IMR-90 (cell line): Measurements from ENCODE around the gene NLGN4X. TPM values are rescaled to one million over a fixed set of nuclear protein-coding genes. Genes with fewer than 3 reads are reported as not detected.

Source experiments
- ATAC-seq: fragments of 200-7000 bp; cut with Tn5 transposase; 2 replicates; pipeline ENCODE4 v1.9.1; 2020; ENCODE audit warnings: low read depth, mild to moderate bottlenecking, moderate library complexity
- BruUV-seq: library from RNA; stranded (reverse); fragments of 400-500 nt; replicated peaks from 2 replicates; lab custom pipeline; 2021; lab: Mats Ljungman, UMichigan
- CTCF ChIA-PET: fragments of 300-600 bp; formaldehyde crosslinking; extraction: SDS; loops from one replicate; lab custom pipeline; 2021; ENCODE audit warnings: antibody characterized with exemption; lab: Yijun Ruan, JAX
- POLR2A ChIA-PET: fragments of 300-600 bp; sonication (Branson Sonifier 250); formaldehyde crosslinking; loops from one replicate; lab custom pipeline; 2022; ENCODE audit warnings: antibody characterized with exemption; ENCODE audit not compliant: unreplicated experiment; lab: Charles Lee
- DNase-seq: peaks from one replicate; pipeline ENCODE4 v3.0.0; 2013
- H2AFZ ChIP-seq: replicated peaks from 2 replicates; pipeline ENCODE3; 2013; ENCODE audit warnings: low read length, mild to moderate bottlenecking; ENCODE audit not compliant: poor library complexity
- H2AK5ac ChIP-seq: 2 replicates; pipeline ENCODE4 v1.6.1; 2013; ENCODE audit warnings: low read depth, low read length, inconsistent platforms
- H2AK9ac ChIP-seq: replicated peaks from 2 replicates; pipeline ENCODE3; 2013; ENCODE audit warnings: mild to moderate bottlenecking, low read depth, low read length, moderate library complexity; ENCODE audit not compliant: poor library complexity
- H2BK120ac ChIP-seq: 2 replicates; pipeline ENCODE4 v1.6.1; 2013; ENCODE audit warnings: low read depth, low read length, inconsistent platforms
- H2BK15ac ChIP-seq: 3 replicates; pipeline ENCODE4 v1.6.1; 2013; ENCODE audit warnings: low read depth, low read length, inconsistent platforms
- H2BK20ac ChIP-seq: 2 replicates; pipeline ENCODE4 v1.6.1; 2013; ENCODE audit warnings: low read depth, mild to moderate bottlenecking, inconsistent platforms, low read length, moderate library complexity
- H2BK5ac ChIP-seq: 2 replicates; pipeline ENCODE4 v1.6.1; 2013; ENCODE audit warnings: mild to moderate bottlenecking, low read depth, low read length, inconsistent platforms; ENCODE audit not compliant: poor library complexity, severe bottlenecking
- H3K14ac ChIP-seq: replicated peaks from 2 replicates; pipeline ENCODE4 v1.6.1; 2013; ENCODE audit warnings: low read depth, low read length, inconsistent platforms
- H3K18ac ChIP-seq: 2 replicates; pipeline ENCODE4 v1.6.1; 2013; ENCODE audit warnings: low read depth, low read length, control low read depth
- H3K23ac ChIP-seq: 2 replicates; pipeline ENCODE4 v1.6.1; 2013; ENCODE audit warnings: low read depth, low read length, inconsistent platforms
- H3K27ac ChIP-seq: 2 replicates; pipeline ENCODE4 v1.5.1; 2013; ENCODE audit warnings: mild to moderate bottlenecking, control low read depth, low read length; ENCODE audit not compliant: insufficient read depth
- H3K27me3 ChIP-seq: 2 replicates; pipeline ENCODE4 v1.6.1; 2013; ENCODE audit warnings: low read length; ENCODE audit not compliant: control insufficient read depth, insufficient read depth
- H3K36me3 ChIP-seq: 2 replicates; pipeline ENCODE4 v1.6.1; 2013; ENCODE audit warnings: low read length, mixed read lengths; ENCODE audit not compliant: control insufficient read depth, insufficient read depth
- H3K4ac ChIP-seq: 2 replicates; pipeline ENCODE4 v1.6.1; 2013; ENCODE audit warnings: low read depth, low read length, inconsistent platforms
- H3K4me1 ChIP-seq: 2 replicates; pipeline ENCODE4 v1.6.1; 2013; ENCODE audit warnings: low read length, mixed read lengths; ENCODE audit not compliant: control insufficient read depth, insufficient read depth
- H3K4me2 ChIP-seq: 2 replicates; pipeline ENCODE4 v1.6.1; 2013; ENCODE audit warnings: low read depth, mild to moderate bottlenecking, control low read depth, low read length, moderate library complexity
- H3K4me3 ChIP-seq: 2 replicates; pipeline ENCODE4 v1.5.1; 2013; ENCODE audit warnings: low read depth, mild to moderate bottlenecking, control low read depth, low read length, moderate library complexity; ENCODE audit not compliant: insufficient read depth
- H3K56ac ChIP-seq: 2 replicates; pipeline ENCODE4 v1.6.1; 2013; ENCODE audit warnings: low read length, inconsistent platforms; ENCODE audit not compliant: insufficient read depth; ENCODE audit errors: extremely low read depth
- H3K79me1 ChIP-seq, 2 experiments: 2 replicates each; pipeline ENCODE4 v1.6.1; 2013; ENCODE audit warnings: low read length in 2 of 2, inconsistent platforms in 1 of 2, low read depth in 1 of 2
- H3K9ac ChIP-seq: 2 replicates; pipeline ENCODE4 v1.6.1; 2013; ENCODE audit warnings: low read depth, low read length, control low read depth
- H3K9me1 ChIP-seq: 2 replicates; pipeline ENCODE4 v1.6.1; 2013; ENCODE audit warnings: low read length, inconsistent platforms; ENCODE audit not compliant: insufficient read depth
- H3K9me3 ChIP-seq: 2 replicates; pipeline ENCODE4 v1.6.1; 2013; ENCODE audit warnings: low read length; ENCODE audit not compliant: control insufficient read depth, insufficient read depth
- H4K20me1 ChIP-seq: 2 replicates; pipeline ENCODE4 v1.6.1; 2013; ENCODE audit warnings: low read length, inconsistent platforms; ENCODE audit not compliant: insufficient read depth
- H4K5ac ChIP-seq: 2 replicates; pipeline ENCODE4 v1.6.1; 2013; ENCODE audit warnings: mild to moderate bottlenecking, low read depth, low read length, control low read depth
- H4K8ac ChIP-seq, 2 experiments: 2 replicates each; pipeline ENCODE4 v1.6.1; 2013; ENCODE audit warnings: low read depth in 2 of 2, low read length in 2 of 2, control low read depth in 1 of 2, inconsistent platforms in 1 of 2
- H4K91ac ChIP-seq: 2 replicates; pipeline ENCODE4 v1.6.1; 2013; ENCODE audit warnings: low read depth, low read length, inconsistent platforms; ENCODE audit not compliant: insufficient read depth
- BHLHE40 ChIP-seq: fragments of 150-350 bp; IDR thresholded peaks from 2 replicates; pipeline ENCODE4 v1.6.1; 2016; ENCODE audit warnings: mild to moderate bottlenecking, low read depth, low read length
- CEBPB ChIP-seq: IDR thresholded peaks from 2 replicates; pipeline ENCODE4 v1.6.1; 2012; ENCODE audit warnings: low read depth, low read length, improper control_type of control experiment
- CTCF ChIP-seq: conservative IDR thresholded peaks from 2 replicates; pipeline ENCODE4 v1.5.1; 2012; ENCODE audit warnings: mild to moderate bottlenecking, low read depth, low read length, improper control_type of control experiment
- ELK1 ChIP-seq: fragments of 150-350 bp; IDR thresholded peaks from 2 replicates; pipeline ENCODE4 v1.6.1; 2016; ENCODE audit warnings: low read depth, mild to moderate bottlenecking, low read length, moderate library complexity, borderline replicate concordance
- FOS ChIP-seq: fragments of 150-350 bp; IDR thresholded peaks from 2 replicates; pipeline ENCODE4 v1.6.1; 2016; ENCODE audit warnings: low read depth, low read length
- MAFK ChIP-seq: IDR thresholded peaks from 2 replicates; pipeline ENCODE4 v1.6.1; 2012; ENCODE audit warnings: low read depth, low read length, improper control_type of control experiment
- MAZ ChIP-seq: IDR thresholded peaks from 2 replicates; pipeline ENCODE4 v1.6.1; 2012; ENCODE audit warnings: low read depth, mild to moderate bottlenecking, low read length, improper control_type of control experiment, moderate library complexity, borderline replicate concordance
- MXI1 ChIP-seq: IDR thresholded peaks from 2 replicates; pipeline ENCODE4 v1.6.1; 2012; ENCODE audit warnings: low read depth, mild to moderate bottlenecking, low read length, moderate library complexity, borderline replicate concordance
- NFE2L2 ChIP-seq: fragments of 150-350 bp; IDR thresholded peaks from 2 replicates; pipeline ENCODE4 v1.6.1; 2016; ENCODE audit warnings: low read depth, mild to moderate bottlenecking, low read length
- POLR2A ChIP-seq: IDR thresholded peaks from 2 replicates; pipeline ENCODE4 v1.6.1; 2012; ENCODE audit warnings: mild to moderate bottlenecking, low read depth, low read length
- RAD21 ChIP-seq: IDR thresholded peaks from 2 replicates; pipeline ENCODE4 v1.6.1; 2012; ENCODE audit warnings: low read length, improper control_type of control experiment
- RCOR1 ChIP-seq: IDR thresholded peaks from 2 replicates; pipeline ENCODE4 v1.6.1; 2012; ENCODE audit warnings: mild to moderate bottlenecking, low read length, improper control_type of control experiment; ENCODE audit not compliant: insufficient replicate concordance
- RFX5 ChIP-seq: IDR thresholded peaks from 2 replicates; pipeline ENCODE4 v1.8.0; 2012; ENCODE audit warnings: low read depth, mild to moderate bottlenecking, low read length, moderate library complexity
- USF2 ChIP-seq: fragments of 150-350 bp; IDR thresholded peaks from 2 replicates; pipeline ENCODE4 v1.6.1; 2017; ENCODE audit warnings: mild to moderate bottlenecking, antibody characterized with exemption, low read length, low read depth
- WGBS, 2 experiments: methylation state at CpG; one replicate each; pipeline versions ENCODE4 v1.1.5 to v1.1.7; 2013; ENCODE audit warnings: missing lambda C conversion rate in 2 of 2; ENCODE audit not compliant: insufficient read length in 1 of 2; ENCODE audit errors: extremely low coverage in 2 of 2; 5-methylcytosine and 5-hydroxymethylcytosine counted together
- dilution Hi-C: fragments of 300-500 bp; cut with HindIII; formaldehyde crosslinking; loops from one replicate; pipeline ENCODE4 v1.14.3; 2018; ENCODE audit warnings: low sequenced_read_pairs; ENCODE audit not compliant: unreplicated experiment
- in situ Hi-C: fragments of 300-500 bp; cut with MboI; formaldehyde crosslinking; loops from 3 replicates; pipeline ENCODE4 v1.14.3; 2019; ENCODE audit warnings: low sequenced_read_pairs, inconsistent platforms, mixed read lengths
- intact Hi-C: fragments of 100-400 bp; cut with micrococcal nuclease; formaldehyde crosslinking; loops from 2 replicates; pipeline ENCODE4 v1.10.0; 2022
- polyA plus RNA-seq, 3 experiments: library from polyadenylated mRNA; depleted of rRNA; stranded (reverse); fragments of >200 nt; gene quantifications; 2 replicates each; pipeline ENCODE4 v1.2.3, GENCODE V29; 2012; ENCODE audit warnings: low replicate concordance in 1 of 3
- total RNA-seq: library from RNA; depleted of rRNA; stranded (reverse); fragments of >200 nt; gene quantifications from 2 replicates; pipeline ENCODE4 v1.2.3, GENCODE V29; 2012

NLGN4X gene
- total and polyA plus RNA-seq, 2 of the 4 experiments (the other 2 are of a cell fraction) = not detected

- ATAC-seq = no peak
- dilution Hi-C loops (no loop called here), in situ Hi-C loops (no loop called here), intact Hi-C loops (no loop called here)
- Histone ChIP-seq H3K14ac (no peak overlapping the region), H3K4me1 (no peaks in the 10 kb centered on the region), H3K23ac (no peak overlapping the region), H3K4me2 (no peak overlapping the region), H4K5ac (no peak overlapping the region), H3K27me3 (no peaks in the 10 kb centered on the region), H3K79me1 (no peaks in the 10 kb centered on the region), H3K4ac (no peak overlapping the region), H3K36me3 (no peaks in the 10 kb centered on the region), H2AK9ac (no peak overlapping the region), H2AFZ (no peak overlapping the region), H3K27ac (no peak overlapping the region), H2BK120ac (no peak overlapping the region), H3K4me3 (no peak overlapping the region), H2BK5ac (no peak overlapping the region), H3K56ac (no peak overlapping the region), H2BK20ac (no peak overlapping the region), H2AK5ac (no peak overlapping the region), H4K20me1 (no peaks in the 10 kb centered on the region), H3K18ac (no peak overlapping the region), H2BK15ac (no peak overlapping the region), H3K9me3 (peaks cover 9% of the 10 kb centered on the region), H3K9ac (no peak overlapping the region), H3K9me1 (no peaks in the 10 kb centered on the region), H4K8ac (no peak overlapping the region), H4K91ac (no peak overlapping the region)
- no peak for DNase-seq
- ChIA-PET CTCF (no interaction called here), POLR2A (no interaction called here)
- BruUV-seq = no TSS peak
- no peak for TF ChIP-seq CEBPB
- no peak for TF ChIP-seq MXI1
- TF ChIP-seq RAD21 = no peak
- TF ChIP-seq MAZ = no peak
- no peak for TF ChIP-seq POLR2A
- no peak for TF ChIP-seq MAFK
- no peak for TF ChIP-seq CTCF
- TF ChIP-seq RCOR1 = no peak
- TF ChIP-seq FOS = no peak
- TF ChIP-seq USF2 = no peak
- no peak for TF ChIP-seq RFX5
- TF ChIP-seq NFE2L2 = no peak
- no peak for TF ChIP-seq ELK1
- no peak for TF ChIP-seq BHLHE40
- WGBS, 2 experiments = 68% methylated on average over 4 of the region's 5 CpGs; no CpG with 5 or more reads in 1 of the 2 experiments
Measured at GRCh38 chrX:6151971-6152370, 76.7 kb downstream of the NLGN4X start.
